T-cell (primary cell): Measurements from ENCODE around the gene INTS11. TPM values are rescaled to one million over a fixed set of nuclear protein-coding genes. Genes with fewer than 3 reads are reported as not detected.

Experiments
- ATAC-seq, 4 experiments: fragments of 200-7000 bp in 3 of 4; fragments of 150-1000 bp in 1 of 4; cut with Tn5 transposase; replicated peaks in 1 of 4; 1 replicate in 3 of 4; 2 replicates in 1 of 4; pipeline ENCODE4 v1.10.0; 2021; ENCODE audit warnings: moderate library complexity in 3 of 4, mild to moderate bottlenecking in 2 of 4, moderate number of reproducible peaks in 1 of 4
- CTCF ChIA-PET, 2 donors: fragments of 300-600 bp; sonication (Branson Sonifier 250); formaldehyde crosslinking; loops; one replicate each; lab custom pipeline; 2022; ENCODE audit warnings: antibody characterized with exemption in 2 of 2; lab: Charles Lee
- POLR2A ChIA-PET, 2 donors: fragments of 300-600 bp; sonication (Branson Sonifier 250); formaldehyde crosslinking; loops; one replicate each; lab custom pipeline; 2022; ENCODE audit warnings: antibody characterized with exemption in 2 of 2; lab: Charles Lee
- DNase-seq, 35 experiments: peaks; one replicate each; pipeline versions ENCODE4 v3.0.0 to v3.0.0-alpha.2; 2013 to 2023
- H3K27ac ChIP-seq: one replicate; pipeline ENCODE4 v1.5.1; 2013; ENCODE audit warnings: low read length
- H3K27me3 ChIP-seq, 2 experiments: replicated peaks in 1 of 2; 1 replicate in 1 of 2; 2 replicates in 1 of 2; pipeline versions ENCODE4 v1.6.1 to v1.7.0; 2013; ENCODE audit warnings: low read length in 1 of 2, mixed read lengths in 1 of 2; ENCODE audit not compliant: control insufficient read depth in 2 of 2, insufficient read depth in 2 of 2; ENCODE audit errors: extremely low read depth in 1 of 2
- H3K36me3 ChIP-seq, 2 donors: 1 replicate in 1 of 2; 2 replicates in 1 of 2; pipeline versions ENCODE4 v1.6.1 to v1.7.0; 2013; ENCODE audit warnings: low read length in 1 of 2; ENCODE audit not compliant: control insufficient read depth in 2 of 2, insufficient read depth in 1 of 2; ENCODE audit errors: extremely low read depth in 1 of 2
- H3K4me1 ChIP-seq, 2 experiments: 1 replicate in 1 of 2; 2 replicates in 1 of 2; pipeline versions ENCODE4 v1.6.1 to v1.7.0; 2013; ENCODE audit warnings: low read length in 2 of 2, mixed read lengths in 1 of 2; ENCODE audit not compliant: insufficient read depth in 2 of 2, control insufficient read depth in 1 of 2; ENCODE audit errors: extremely low read depth in 1 of 2
- H3K4me3 ChIP-seq, 2 donors: 1 replicate in 1 of 2; 2 replicates in 1 of 2; pipeline versions ENCODE4 v1.5.1 to v1.7.0; 2013; ENCODE audit warnings: mild to moderate bottlenecking in 2 of 2, low read length in 1 of 2, moderate library complexity in 1 of 2; ENCODE audit not compliant: control insufficient read depth in 1 of 2; ENCODE audit errors: extremely low read depth in 1 of 2
- H3K9me3 ChIP-seq: 2 replicates; pipeline ENCODE4 v1.7.0; 2013
- H3K27ac Mint-ChIP-seq, 2 donors: one replicate each; pipeline ENCODE4 v1.8.0; 2020 to 2021; ENCODE audit warnings: mild to moderate bottlenecking in 2 of 2, mixed read lengths in 2 of 2
- H3K27me3 Mint-ChIP-seq, 2 donors: one replicate each; pipeline ENCODE4 v1.8.0; 2021 to 2022; ENCODE audit warnings: mixed read lengths in 2 of 2
- H3K36me3 Mint-ChIP-seq: one replicate; pipeline ENCODE4 v1.8.0; 2021; ENCODE audit warnings: mixed read lengths
- H3K4me1 Mint-ChIP-seq, 3 donors: one replicate each; pipeline ENCODE4 v1.8.0; 2020 to 2022; ENCODE audit warnings: mixed read lengths in 3 of 3, mild to moderate bottlenecking in 1 of 3
- H3K4me3 Mint-ChIP-seq, 3 donors: one replicate each; pipeline ENCODE4 v1.8.0; 2020 to 2022; ENCODE audit warnings: mild to moderate bottlenecking in 3 of 3, mixed read lengths in 3 of 3, moderate library complexity in 3 of 3
- H3K9me3 Mint-ChIP-seq, 3 donors: one replicate each; pipeline ENCODE4 v1.8.0; 2020 to 2022; ENCODE audit warnings: mixed read lengths in 3 of 3
- WGBS: methylation state at CpG from one replicate; pipeline ENCODE4 v1.1.5; 2013; ENCODE audit warnings: missing lambda C conversion rate; ENCODE audit not compliant: insufficient coverage; 5-methylcytosine and 5-hydroxymethylcytosine counted together
- total RNA-seq, 35 experiments: library from RNA in 6 of 35; stranded (reverse) in 6 of 35; fragments of 120-200 nt in 1 of 35; gene quantifications; one replicate each; pipeline versions ENCODE4 v1.2.1 to v1.2.4 and lab custom pipeline; 2013 to 2026

The INTS11 gene
- total RNA-seq, 5 donors from 2014 or later (not counting 1 experiment from before 2014, with no cell fraction given), result 161 to 200 (median 182) TPM

DNA sequence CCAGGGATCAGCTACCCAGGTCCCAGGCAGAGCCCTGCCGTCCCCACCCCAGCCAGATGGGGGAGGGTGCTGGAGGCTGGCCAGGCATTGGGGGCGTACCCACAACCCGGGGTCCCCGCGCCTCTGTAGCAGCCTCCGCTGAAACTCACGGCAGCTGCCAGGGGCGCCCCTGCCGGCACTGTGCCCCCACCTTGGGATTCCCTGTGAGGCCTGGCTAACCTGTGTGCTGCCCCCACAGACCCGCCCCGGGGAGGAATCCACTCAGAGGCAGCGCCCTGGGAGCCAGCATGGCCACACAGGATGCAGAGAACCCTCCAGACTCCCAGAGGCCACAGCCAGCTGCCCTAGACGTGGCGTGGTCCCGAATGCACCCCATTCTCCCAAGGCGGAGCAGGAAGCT lies 20.9 kb upstream of the INTS11 start:
- Histone ChIP-seq H3K27ac (no peak overlapping the region), H3K36me3 (peaks cover 0 to 8% of the 10 kb centered on the region in 2 donors), H3K9me3 (no peaks in the 10 kb centered on the region), H3K27me3 (no peaks in the 10 kb centered on the region), H3K4me1 (peaks cover 2 to 44% of the 10 kb centered on the region in 2 experiments), H3K4me3 (no peak overlapping the region)
- 92% methylated on average over 13 of the region's 16 CpGs for WGBS
- Mint-ChIP-seq H3K36me3 (peaks cover 7% of the 10 kb centered on the region), H3K4me3 (no peak overlapping the region), H3K27me3 (no peaks in the 10 kb centered on the region), H3K4me1 (peaks cover 17 to 23% (median 20%) of the 10 kb centered on the region in 3 donors), H3K9me3 (no peaks in the 10 kb centered on the region), H3K27ac (no peak overlapping the region)
- no peak for ATAC-seq
- ChIA-PET CTCF (no interaction called here), POLR2A (no interaction called here)
- DNase-seq, result no peak

DNA sequence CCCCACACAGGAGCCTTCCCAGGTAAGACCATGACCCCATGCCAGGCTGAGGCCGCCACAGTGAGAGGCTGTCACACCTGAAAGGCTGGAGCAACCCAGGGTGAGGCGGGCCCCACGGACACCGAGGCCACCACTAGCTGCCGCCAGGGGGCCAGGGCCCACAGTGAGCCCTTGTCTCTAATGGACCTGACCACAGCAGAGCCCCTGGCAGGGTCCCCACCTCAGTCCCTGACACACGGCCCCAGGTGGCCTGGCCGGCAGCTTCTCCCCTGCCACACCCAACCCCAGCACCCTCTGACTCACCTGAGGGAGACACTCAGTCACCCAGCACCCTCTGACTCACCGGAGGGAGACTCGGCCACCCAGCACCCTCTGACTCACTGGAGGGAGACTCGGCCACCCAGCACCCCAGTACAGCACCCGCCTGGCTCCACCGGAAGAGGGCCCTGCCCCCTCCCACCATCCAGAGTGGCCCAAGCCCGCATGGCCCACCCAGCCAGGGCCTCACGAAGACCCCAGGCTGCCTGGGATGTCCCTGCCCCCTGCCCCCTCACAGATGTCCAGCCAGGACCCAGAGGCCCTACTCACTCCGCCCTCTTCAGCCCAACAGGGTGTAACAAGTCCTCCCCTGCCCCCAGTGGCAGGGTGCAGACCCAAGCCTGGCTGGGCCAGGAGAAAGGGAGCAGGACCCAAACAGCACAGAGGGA lies 20.3 kb upstream of the INTS11 start:
- Mint-ChIP-seq H3K9me3 (no peaks in the 10 kb centered on the region), H3K4me3 (no peak overlapping the region), H3K36me3 (peaks cover 9% of the 10 kb centered on the region), H3K27ac (no peak overlapping the region), H3K27me3 (no peaks in the 10 kb centered on the region), H3K4me1 (peaks cover 17 to 23% (median 20%) of the 10 kb centered on the region in 3 donors)
- Histone ChIP-seq H3K9me3 (no peaks in the 10 kb centered on the region), H3K27me3 (no peaks in the 10 kb centered on the region), H3K27ac (no peak overlapping the region), H3K4me1 (peaks cover 2 to 44% of the 10 kb centered on the region in 2 experiments), H3K4me3 (no peak overlapping the region), H3K36me3 (peaks cover 0 to 8% of the 10 kb centered on the region in 2 donors)
- POLR2A ChIA-PET, result no interaction called here
- ATAC-seq (no peak), DNase-seq (no peak)
- CTCF ChIA-PET, result no interaction called here
- 75% methylated on average over 15 of the region's 15 CpGs for WGBS

DNA sequence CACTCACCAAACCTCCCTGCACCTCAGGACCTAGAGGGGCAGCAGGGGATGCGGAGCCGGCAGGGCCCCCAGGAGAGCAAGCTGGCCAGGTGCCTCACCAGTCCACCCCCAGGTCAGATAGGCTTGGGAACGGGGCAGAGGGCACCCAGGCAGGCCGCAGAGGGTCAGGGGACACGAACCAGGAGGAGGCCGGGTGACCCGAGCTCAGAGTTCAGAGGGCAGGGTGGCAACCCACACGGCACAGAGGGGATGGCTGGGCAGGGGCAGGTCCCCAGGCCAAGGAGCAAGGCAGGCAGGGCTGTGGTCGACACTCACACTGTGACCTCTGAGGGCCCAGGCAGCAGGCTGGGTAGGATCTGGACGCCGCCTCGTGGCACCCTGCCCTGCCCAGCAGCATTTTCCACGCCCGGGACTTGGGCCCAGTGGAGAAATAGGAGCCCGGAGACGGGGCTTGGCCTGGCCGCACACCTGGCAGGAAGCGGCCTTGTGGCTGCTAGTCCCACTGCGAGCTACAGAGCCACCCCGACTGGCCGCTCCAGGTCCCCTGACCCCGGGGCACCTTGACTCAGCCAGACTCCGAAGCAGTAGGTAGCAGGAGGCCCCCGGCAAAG lies 19.5 kb upstream of the INTS11 start:
- ChIA-PET POLR2A (no interaction called here), CTCF (no interaction called here)
- Histone ChIP-seq H3K4me1 (peaks cover 2 to 44% of the 10 kb centered on the region in 2 experiments), H3K27me3 (no peaks in the 10 kb centered on the region), H3K27ac (no peak overlapping the region), H3K36me3 (peaks cover 4 to 8% of the 10 kb centered on the region in 2 donors), H3K9me3 (no peaks in the 10 kb centered on the region), H3K4me3 (no peak overlapping the region)
- no peak for ATAC-seq
- H3K27ac Mint-ChIP-seq, result no peak overlapping the region
- no peak for DNase-seq
- H3K4me1 Mint-ChIP-seq, result peaks cover 17 to 23% (median 20%) of the 10 kb centered on the region in 3 donors
- peaks cover 10% of the 10 kb centered on the region for H3K36me3 Mint-ChIP-seq
- no peaks in the 10 kb centered on the region for H3K9me3 Mint-ChIP-seq
- H3K27me3 Mint-ChIP-seq, result no peaks in the 10 kb centered on the region
- 92% methylated on average over 23 of the region's 24 CpGs for WGBS
- H3K4me3 Mint-ChIP-seq, result no peak overlapping the region

DNA sequence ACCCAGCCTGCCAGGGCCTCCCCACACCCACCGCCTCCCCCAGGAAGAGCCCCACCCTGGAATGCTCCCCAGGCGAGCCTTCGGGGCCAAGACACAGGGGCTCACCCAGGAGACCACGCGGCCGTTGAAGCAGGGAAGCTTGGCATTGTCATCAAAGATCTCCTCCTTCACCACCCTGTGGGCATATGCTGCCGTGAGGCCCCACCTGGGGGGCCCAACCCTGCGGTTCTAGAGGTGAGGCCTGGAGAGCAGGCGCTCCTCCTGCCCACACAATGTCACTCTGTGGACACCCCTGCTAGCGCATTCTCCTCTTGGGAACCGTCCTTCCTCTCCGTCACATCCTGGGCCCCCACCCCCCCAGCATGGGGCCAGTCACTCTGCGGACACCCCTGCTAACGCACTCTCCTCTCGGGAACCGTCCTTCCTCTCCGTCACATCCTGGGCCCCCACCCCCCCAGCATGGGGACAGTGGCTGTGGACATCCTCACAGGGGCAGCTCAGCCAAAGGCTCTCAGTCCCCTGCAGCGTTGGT lies 18.2 kb upstream of the INTS11 start:
- DNase-seq (no peak), ATAC-seq (no peak)
- Histone ChIP-seq H3K4me3 (no peak overlapping the region), H3K27me3 (no peaks in the 10 kb centered on the region), H3K9me3 (no peaks in the 10 kb centered on the region), H3K4me1 (peaks cover 2 to 35% of the 10 kb centered on the region in 2 experiments), H3K27ac (no peak overlapping the region), H3K36me3 (peaks cover 8% of the 10 kb centered on the region in 2 donors)
- Mint-ChIP-seq H3K36me3 (peaks cover 10% of the 10 kb centered on the region), H3K27ac (no peak overlapping the region), H3K4me3 (no peak overlapping the region), H3K9me3 (no peaks in the 10 kb centered on the region), H3K27me3 (no peaks in the 10 kb centered on the region), H3K4me1 (peaks cover 12 to 18% (median 15%) of the 10 kb centered on the region in 3 donors)
- CTCF ChIA-PET, result no interaction called here
- 88% methylated on average over 11 of the region's 18 CpGs for WGBS
- POLR2A ChIA-PET, result no interaction called here

DNA sequence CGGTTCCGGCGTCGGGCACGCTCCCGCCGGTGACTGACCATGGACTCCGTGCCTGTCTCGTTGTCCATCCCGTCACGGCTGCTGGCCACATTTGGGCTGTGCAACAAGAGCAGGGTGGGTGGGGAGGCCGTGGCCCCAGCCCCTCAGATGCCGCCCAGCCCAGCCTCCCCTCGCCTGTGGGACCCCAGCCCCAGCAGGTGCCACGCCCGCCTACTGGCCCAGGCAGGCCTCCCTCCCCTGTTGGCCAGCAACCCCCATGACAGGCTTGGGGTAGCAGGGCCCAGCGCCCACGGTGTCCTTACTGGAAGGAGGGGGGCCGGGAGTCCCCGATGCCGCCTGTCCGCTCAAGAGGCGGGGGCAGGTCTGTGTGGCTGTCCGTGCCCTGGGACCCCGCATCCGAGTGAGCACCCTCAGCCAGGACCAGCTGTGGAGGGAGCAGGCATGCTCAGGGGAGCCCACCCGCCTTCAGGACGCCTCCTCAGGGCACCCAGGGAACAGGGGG lies 17.7 kb upstream of the INTS11 start:
- H3K36me3 Mint-ChIP-seq, result peaks cover 10% of the 10 kb centered on the region
- H3K4me1 Mint-ChIP-seq, result peaks cover 7 to 12% (median 10%) of the 10 kb centered on the region in 3 donors
- H3K4me1 ChIP-seq, result peaks cover 0 to 30% of the 10 kb centered on the region in 2 experiments
- CTCF ChIA-PET, result no interaction called here
- no peak overlapping the region for H3K27ac Mint-ChIP-seq
- H3K27ac ChIP-seq, result no peak overlapping the region
- H3K27me3 ChIP-seq, result no peaks in the 10 kb centered on the region
- no peak overlapping the region for H3K4me3 Mint-ChIP-seq
- H3K36me3 ChIP-seq, result peaks cover 8% of the 10 kb centered on the region in 2 donors
- DNase-seq (no peak), ATAC-seq (no peak)
- WGBS, result 98% methylated on average over 28 of the region's 28 CpGs
- POLR2A ChIA-PET, result no interaction called here
- no peaks in the 10 kb centered on the region for H3K9me3 ChIP-seq
- no peaks in the 10 kb centered on the region for H3K9me3 Mint-ChIP-seq
- H3K4me3 ChIP-seq, result no peak overlapping the region
- no peaks in the 10 kb centered on the region for H3K27me3 Mint-ChIP-seq

DNA sequence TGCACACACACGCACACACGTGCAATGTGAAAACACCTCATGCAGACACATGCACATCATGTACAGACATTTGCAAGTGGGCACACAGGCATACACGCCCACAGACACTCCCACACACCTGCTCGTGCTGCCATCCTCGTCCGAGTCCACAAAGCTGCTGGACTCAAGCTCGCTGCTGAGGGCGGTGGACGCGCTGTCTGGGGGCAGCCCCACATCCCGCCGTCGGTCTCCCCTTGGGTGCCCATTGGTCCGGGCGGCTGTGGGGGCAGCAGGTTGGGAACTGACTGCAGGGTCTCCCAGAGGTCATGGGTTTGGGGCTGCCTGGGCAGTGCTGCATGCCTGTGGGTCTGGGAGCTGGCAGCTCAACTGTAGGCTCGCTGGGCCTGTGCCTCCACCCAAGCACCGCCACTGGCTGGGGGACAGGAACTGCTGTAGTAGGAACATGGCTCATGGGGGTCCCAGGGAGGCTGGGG lies 17.1 kb upstream of the INTS11 start:
- Mint-ChIP-seq H3K4me3 (no peak overlapping the region), H3K4me1 (peaks cover 2 to 7% (median 5%) of the 10 kb centered on the region in 3 donors), H3K27me3 (no peaks in the 10 kb centered on the region), H3K36me3 (peaks cover 10% of the 10 kb centered on the region), H3K9me3 (no peaks in the 10 kb centered on the region), H3K27ac (no peak overlapping the region)
- DNase-seq, result no peak
- CTCF ChIA-PET, result no interaction called here
- peaks cover 0 to 25% of the 10 kb centered on the region in 2 experiments for H3K4me1 ChIP-seq
- no peaks in the 10 kb centered on the region for H3K9me3 ChIP-seq
- ATAC-seq, result no peak
- 92% methylated on average over 16 of the region's 17 CpGs for WGBS
- H3K36me3 ChIP-seq, result peaks cover 8% of the 10 kb centered on the region in 2 donors
- H3K27ac ChIP-seq, result no peak overlapping the region
- no peak overlapping the region for H3K4me3 ChIP-seq
- no peaks in the 10 kb centered on the region for H3K27me3 ChIP-seq
- POLR2A ChIA-PET, result no interaction called here
